Neural cell (in vitro differentiated cells): Measurements from ENCODE around the gene HOXA7. TPM values are rescaled to one million over a fixed set of nuclear protein-coding genes. Genes with fewer than 3 reads are reported as not detected.
A peak's percentile ranks its signal among the peaks of the same experiment; 100 is the strongest.

ENCODE experiments used
- H2AFZ ChIP-seq: fragments of 200-600, 300-800 bp; sonication (generic), shearing (Covaris generic); 2 replicates; pipeline ENCODE4 v1.6.0; 2014; ENCODE audit warnings: low read depth, mild to moderate bottlenecking, antibody characterized with exemption, low read length, moderate library complexity
- H3F3A ChIP-seq: fragments of 200-600 bp; shearing (Covaris generic); 2 replicates; pipeline ENCODE4 v1.6.1; 2016; ENCODE audit warnings: mild to moderate bottlenecking, moderate library complexity, mixed read lengths, antibody characterized with exemption, low read length; ENCODE audit not compliant: insufficient read depth, poor library complexity, severe bottlenecking
- H3K27ac ChIP-seq: fragments of 200-600, 300-800 bp; sonication (generic), shearing (Covaris generic); 2 replicates; pipeline ENCODE4 v1.5.1; 2014; ENCODE audit warnings: mild to moderate bottlenecking, low read length, moderate library complexity
- H3K27me3 ChIP-seq: fragments of 300-800, 200-600 bp; sonication (generic), shearing (Covaris generic); 2 replicates; pipeline ENCODE4 v1.6.0; 2014; ENCODE audit warnings: mild to moderate bottlenecking, low read depth, low read length, moderate library complexity; ENCODE audit not compliant: insufficient read depth
- H3K36me3 ChIP-seq: fragments of 300-800, 200-600 bp; sonication (generic), shearing (Covaris generic); 2 replicates; pipeline ENCODE4 v1.5.1; 2014; ENCODE audit warnings: mild to moderate bottlenecking, antibody characterized with exemption, low read length, moderate library complexity; ENCODE audit not compliant: insufficient read depth
- H3K4me2 ChIP-seq: fragments of 300-800, 200-600 bp; sonication (generic), shearing (Covaris generic); 2 replicates; pipeline ENCODE4 v1.6.0; 2014; ENCODE audit warnings: mild to moderate bottlenecking, low read length
- H3K4me3 ChIP-seq: fragments of 300-800, 200-600 bp; sonication (generic), shearing (Covaris generic); 2 replicates; pipeline ENCODE4 v1.5.1; 2014; ENCODE audit warnings: mild to moderate bottlenecking, low read length, moderate library complexity
- H3K79me2 ChIP-seq: fragments of 200-600 bp; shearing (Covaris generic); replicated peaks from 2 replicates; pipeline ENCODE4 v1.6.0; 2014; ENCODE audit warnings: mild to moderate bottlenecking, low read length, moderate library complexity; ENCODE audit not compliant: insufficient read depth
- H3K9ac ChIP-seq: fragments of 300-800, 200-600 bp; sonication (generic), shearing (Covaris generic); 2 replicates; pipeline ENCODE4 v1.6.1; 2016; ENCODE audit warnings: mild to moderate bottlenecking, low read length, mixed read lengths
- H3K9me2 ChIP-seq: fragments of 200-600 bp; shearing (Covaris generic); 2 replicates; pipeline ENCODE4 v1.6.1; 2016; ENCODE audit warnings: mild to moderate bottlenecking, low read length, mixed read lengths; ENCODE audit not compliant: insufficient read depth
- H3K9me3 ChIP-seq: fragments of 200-600, 300-800 bp; sonication (generic), shearing (Covaris generic); 2 replicates; pipeline ENCODE4 v1.6.1; 2016; ENCODE audit warnings: mild to moderate bottlenecking, mixed run types, low read length, moderate library complexity, mixed read lengths
- H4K20me1 ChIP-seq: fragments of 200-600 bp; shearing (Covaris generic); 2 replicates; pipeline ENCODE4 v1.6.1; 2016; ENCODE audit warnings: mild to moderate bottlenecking, mixed run types; ENCODE audit not compliant: insufficient read depth
- CTCF ChIP-seq: fragments of 450-650 bp; IDR thresholded peaks from 2 replicates; pipeline ENCODE4 v1.5.1; 2014; ENCODE audit warnings: antibody characterized with exemption, mild to moderate bottlenecking, moderate library complexity; ENCODE audit not compliant: poor library complexity, severe bottlenecking
- EP300 ChIP-seq: fragments of 450-650 bp; conservative IDR thresholded peaks from 2 replicates; pipeline ENCODE4 v1.6.1; 2014; ENCODE audit warnings: antibody characterized with exemption, mild to moderate bottlenecking, moderate library complexity; ENCODE audit not compliant: poor library complexity, severe bottlenecking
- EZH2 ChIP-seq: fragments of 200-600, 300-800 bp; shearing (Covaris generic), sonication (generic); IDR thresholded peaks from 2 replicates; pipeline ENCODE4 v1.6.1; 2014; ENCODE audit warnings: antibody characterized with exemption, low read length, borderline replicate concordance, mild to moderate bottlenecking; ENCODE audit not compliant: insufficient read depth, poor library complexity, severe bottlenecking
- MXI1 ChIP-seq: fragments of 450-650 bp; conservative IDR thresholded peaks from 2 replicates; pipeline ENCODE4 v1.6.1; 2014; ENCODE audit warnings: antibody characterized with exemption, mild to moderate bottlenecking; ENCODE audit not compliant: poor library complexity, severe bottlenecking
- POLR2AphosphoS5 ChIP-seq: IDR thresholded peaks from 2 replicates; pipeline ENCODE4 v1.6.1; 2012
- RAD21 ChIP-seq: fragments of 450-650 bp; conservative IDR thresholded peaks from 2 replicates; pipeline ENCODE4 v1.6.1; 2014; ENCODE audit warnings: antibody characterized with exemption, mild to moderate bottlenecking, moderate library complexity
- REST ChIP-seq: IDR thresholded peaks from 2 replicates; pipeline ENCODE4 v1.6.1; 2012; ENCODE audit warnings: borderline replicate concordance
- SMC3 ChIP-seq: fragments of 450-650 bp; conservative IDR thresholded peaks from 2 replicates; pipeline ENCODE4 v1.6.1; 2014; ENCODE audit warnings: antibody characterized with exemption, mild to moderate bottlenecking, moderate library complexity; ENCODE audit not compliant: poor library complexity
- TAF1 ChIP-seq: IDR thresholded peaks from 2 replicates; pipeline ENCODE4 v1.6.1; 2012; ENCODE audit warnings: low read depth
- polyA plus RNA-seq: library from polyadenylated mRNA; depleted of rRNA; stranded (reverse); fragments of >200 nt; gene quantifications from 2 replicates; pipeline ENCODE4 v1.2.3, GENCODE V29; 2014

The HOXA7 gene
- polyA plus RNA-seq, 1 donor from 2014 or later: not detected

GRCh38 chr7:27152816-27153442, 3.5 kb downstream of the HOXA7 start:
- Histone ChIP-seq H3K9ac (no peak overlapping the region), H4K20me1 (no peaks in the 10 kb centered on the region), H2AFZ (no peak overlapping the region), H3K27me3 (peaks cover 100% of the 10 kb centered on the region), H3K4me3 (no peak overlapping the region), H3K79me2 (no peaks in the 10 kb centered on the region), H3K9me2 (no peaks in the 10 kb centered on the region), H3K4me2 (no peak overlapping the region), H3F3A (no peaks in the 10 kb centered on the region), H3K36me3 (no peaks in the 10 kb centered on the region), H3K27ac (no peak overlapping the region), H3K9me3 (peaks cover 27% of the 10 kb centered on the region)
- no peak for TF ChIP-seq POLR2AphosphoS5
- no peak for TF ChIP-seq TAF1
- TF ChIP-seq RAD21: no peak
- TF ChIP-seq SMC3: no peak
- TF ChIP-seq EZH2: no peak
- no peak for TF ChIP-seq EP300
- TF ChIP-seq CTCF: no peak
- TF ChIP-seq REST: no peak
- no peak for TF ChIP-seq MXI1

GRCh38 chr7:27151931-27152815, 4.3 kb downstream of the HOXA7 start, which contains the start of gene HOXA3:
TSS of gene HOXA3 (minus strand) at chr7:27152583. CDS start at chr7:27110640, 41,943 bp downstream.
- Histone ChIP-seq H3K9ac (no peak within 1 kb of the TSS), H3K9me2 (no peaks in the 10 kb centered on the region), H3K9me3 (peaks cover 23% of the 10 kb centered on the region), H3F3A (no peaks in the 10 kb centered on the region), H3K36me3 (no peaks in the 10 kb centered on the region), H3K27me3 (peaks cover 100% of the 10 kb centered on the region), H3K4me2 (no peak within 1 kb of the TSS), H3K27ac (no peak within 1 kb of the TSS), H3K4me3 (peak within 1 kb of the TSS; percentile 56), H3K79me2 (no peaks in the 10 kb centered on the region), H4K20me1 (no peaks in the 10 kb centered on the region), H2AFZ (no peak within 1 kb of the TSS)
- peak; percentile 41 for TF ChIP-seq EZH2
- TF ChIP-seq POLR2AphosphoS5: no peak
- TF ChIP-seq RAD21: no peak
